HepG2 (cell line): ENCODE measurements around the gene RORC. TPM values are rescaled to one million over a fixed set of nuclear protein-coding genes. Genes with fewer than 3 reads are reported as not detected.

Experiments used
- AHR ChIP-seq: IDR thresholded peaks from 2 replicates; pipeline ENCODE4 v1.6.1; 2018; ENCODE audit warnings: missing genetic modification reagents, missing compliant biosample characterization
- CEBPG ChIP-seq: IDR thresholded peaks from 2 replicates; pipeline ENCODE4 v1.6.1; 2016
- FOXA3 ChIP-seq: IDR thresholded peaks from 2 replicates; pipeline ENCODE4 v1.6.1; 2016; ENCODE audit warnings: missing genetic modification reagents, missing compliant biosample characterization
- NR2F2 ChIP-seq: IDR thresholded peaks from 2 replicates; pipeline ENCODE4 v1.6.1; 2012; ENCODE audit warnings: low read depth, inconsistent platforms, borderline replicate concordance
- RBAK ChIP-seq: sonication (generic); formaldehyde crosslinking; IDR thresholded peaks from 2 replicates; pipeline ENCODE4 v1.5.1; 2020; ENCODE audit warnings: mild to moderate bottlenecking, missing genetic modification reagents
- SOX13 ChIP-seq, 3 experiments: fragments of 450-650 bp in 1 of 3; sonication (generic) in 1 of 3; formaldehyde crosslinking in 1 of 3; IDR thresholded peaks in 2 of 3; conservative IDR thresholded peaks in 1 of 3; 2 replicates each; pipeline versions ENCODE4 v1.5.0 to v1.6.1; 2016 to 2020; ENCODE audit warnings: antibody characterized with exemption in 1 of 3, mild to moderate bottlenecking in 1 of 3, missing compliant biosample characterization in 1 of 3, missing genetic modification reagents in 1 of 3, moderate library complexity in 1 of 3
- SP2 ChIP-seq: sonication (generic); formaldehyde crosslinking; IDR thresholded peaks from 2 replicates; pipeline ENCODE4 v1.5.1; 2020; ENCODE audit warnings: mild to moderate bottlenecking, missing genetic modification reagents
- SRY ChIP-seq: sonication (generic); formaldehyde crosslinking; IDR thresholded peaks from 2 replicates; pipeline ENCODE4 v1.8.0; 2022; ENCODE audit warnings: mild to moderate bottlenecking, missing genetic modification reagents
- WIZ ChIP-seq: sonication (generic); formaldehyde crosslinking; IDR thresholded peaks from 2 replicates; pipeline ENCODE4 v1.5.1; 2020; ENCODE audit warnings: mild to moderate bottlenecking, missing genetic modification reagents
- ZNF138 ChIP-seq: sonication (generic); formaldehyde crosslinking; IDR thresholded peaks from 2 replicates; pipeline ENCODE4 v1.5.0; 2020; ENCODE audit warnings: mild to moderate bottlenecking, low read depth, missing genetic modification reagents
- ZNF20 ChIP-seq: sonication (generic); formaldehyde crosslinking; IDR thresholded peaks from 2 replicates; pipeline ENCODE4 v1.4.0; 2020; ENCODE audit warnings: mild to moderate bottlenecking, moderate library complexity, missing genetic modification reagents
- ZNF468 ChIP-seq: sonication (generic); formaldehyde crosslinking; IDR thresholded peaks from 2 replicates; pipeline ENCODE4 v1.8.0; 2022; ENCODE audit warnings: mild to moderate bottlenecking, moderate library complexity, missing genetic modification reagents
- ZNF549 ChIP-seq: sonication (generic); formaldehyde crosslinking; IDR thresholded peaks from 2 replicates; pipeline ENCODE4 v1.5.0; 2020; ENCODE audit warnings: missing genetic modification reagents
- ZNF550 ChIP-seq: sonication (generic); formaldehyde crosslinking; IDR thresholded peaks from 2 replicates; pipeline ENCODE4 v1.4.0; 2020; ENCODE audit warnings: mild to moderate bottlenecking, missing genetic modification reagents, borderline replicate concordance
- ZNF562 ChIP-seq: sonication (generic); formaldehyde crosslinking; IDR thresholded peaks from 2 replicates; pipeline ENCODE4 v1.8.0; 2022; ENCODE audit warnings: missing genetic modification reagents, borderline replicate concordance
- ZNF572 ChIP-seq: sonication (generic); formaldehyde crosslinking; IDR thresholded peaks from 2 replicates; pipeline ENCODE4 v1.5.1; 2020; ENCODE audit warnings: mild to moderate bottlenecking, missing genetic modification reagents
- ZNF678 ChIP-seq: sonication (generic); formaldehyde crosslinking; IDR thresholded peaks from 2 replicates; pipeline ENCODE4 v1.4.0; 2020; ENCODE audit warnings: mild to moderate bottlenecking, missing genetic modification reagents
- ZNF792 ChIP-seq: IDR thresholded peaks from 2 replicates; pipeline ENCODE4 v1.6.1; 2016
- ZSCAN29 ChIP-seq: sonication (generic); formaldehyde crosslinking; conservative IDR thresholded peaks from 2 replicates; pipeline ENCODE4 v1.4.0; 2020; ENCODE audit warnings: mild to moderate bottlenecking, missing genetic modification reagents
- polyA plus RNA-seq, 8 experiments: library from polyadenylated mRNA; depleted of rRNA in 3 of 8; stranded (reverse) in 7 of 8; unstranded in 1 of 8; fragments of >200 nt; fragmentation: Illumina TruSeq in 4 of 8; extraction: Trizol in 4 of 8; gene quantifications; 2 replicates each; pipeline versions ENCODE4 v1.2.1 to v1.2.3, GENCODE V29; 2011 to 2016; ENCODE audit warnings: low read depth in 4 of 8, missing spikeins in 1 of 8, mixed read lengths in 1 of 8; ENCODE audit not compliant: insufficient read depth in 1 of 8
- total RNA-seq, 5 experiments: library from RNA; depleted of rRNA; stranded (reverse); fragments of >200 nt; fragmentation: Illumina TruSeq; extraction: Trizol; gene quantifications; 2 replicates each; pipeline ENCODE4 v1.2.3, GENCODE V29; 2016; ENCODE audit warnings: low read depth in 1 of 5
- TF ChIP-seq, protein P1 (sequence below): sonication (generic); formaldehyde crosslinking; IDR thresholded peaks from 2 replicates; pipeline ENCODE4 v1.4.0; 2020; ENCODE audit warnings: missing genetic modification reagents, borderline replicate concordance
- TF ChIP-seq, protein P2 (sequence below): sonication (generic); formaldehyde crosslinking; IDR thresholded peaks from 2 replicates; pipeline ENCODE4 v1.4.0; 2020; ENCODE audit warnings: mild to moderate bottlenecking, missing genetic modification reagents
- TF ChIP-seq, protein P3 (sequence below): sonication (generic); formaldehyde crosslinking; IDR thresholded peaks from 2 replicates; pipeline ENCODE4 v1.4.0; 2020; ENCODE audit warnings: missing genetic modification reagents
- TF ChIP-seq, protein P4 (sequence below): sonication (generic); formaldehyde crosslinking; IDR thresholded peaks from 2 replicates; pipeline ENCODE4 v1.4.0; 2020; ENCODE audit warnings: missing genetic modification reagents
- TF ChIP-seq, protein P5 (sequence below): sonication (generic); formaldehyde crosslinking; IDR thresholded peaks from 2 replicates; pipeline ENCODE4 v1.8.1; 2022; ENCODE audit warnings: mild to moderate bottlenecking, missing genetic modification reagents

RORC gene
- total and polyA plus RNA-seq, 2 of the 13 experiments (the other 11 are each of a cell fraction or from before 2014, with no cell fraction given): 2.5 to 6.5 TPM

DNA sequence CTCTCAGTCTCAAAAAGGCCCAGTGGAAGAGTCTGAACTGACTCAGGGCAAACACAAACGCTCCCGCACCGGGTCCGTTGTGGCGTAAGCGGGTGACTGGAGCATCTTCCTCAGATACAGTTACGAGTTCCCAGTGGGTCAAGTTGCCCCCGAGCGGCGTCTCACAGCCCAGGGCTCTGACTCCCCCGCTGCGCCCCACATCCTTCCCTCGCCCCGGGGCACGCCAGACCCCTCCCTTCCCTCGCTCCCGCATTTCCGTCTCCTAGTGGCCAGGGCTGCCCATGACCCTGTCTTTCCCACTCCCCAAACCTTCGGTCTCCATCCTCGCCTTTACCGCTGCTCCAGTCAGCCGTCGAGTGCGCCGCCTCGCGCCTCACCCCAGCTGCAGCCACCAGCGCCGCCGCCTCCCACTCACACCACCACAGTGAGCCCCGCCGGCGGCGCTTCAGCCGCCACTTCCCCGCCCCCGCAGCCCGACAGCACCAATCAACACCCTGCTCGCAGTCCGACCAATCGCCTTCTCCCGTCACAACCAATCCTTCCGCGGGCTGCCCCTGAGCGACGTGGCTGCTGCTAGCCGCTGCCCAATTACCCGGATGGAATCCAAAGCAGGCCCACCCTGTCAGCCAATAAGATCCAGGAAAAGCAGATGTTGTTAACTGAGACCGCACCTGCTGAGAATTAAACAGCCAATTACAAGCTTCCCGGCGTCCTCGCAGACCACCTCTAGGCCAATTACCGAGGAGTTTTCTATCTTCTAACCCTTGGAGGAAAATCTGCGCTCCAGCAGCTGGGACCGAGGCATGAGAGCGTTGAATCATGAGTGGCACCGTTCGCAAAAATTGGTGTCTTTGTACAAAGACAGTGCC, 41.3 kb downstream of the RORC start, which contains the start of gene TDRKH (continued):
- TF ChIP-seq ZNF792 (CRISPR knock-in tag) (peak; percentile 87), RBAK (no peak), WIZ (CRISPR knock-in tag) (peak; percentile 85), ZNF20 (no peak), NR2F2 (no peak), ZNF138 (peak; percentile 92), ZNF562 (peak; percentile 66; the same call in 1 of the 2 replicates), CEBPG (CRISPR knock-in tag) (no peak), SOX13 (IDR thresholded peaks at IDR 0.05) (no peak), SOX13 (CRISPR knock-in tag; conservative IDR thresholded peaks at IDR 0.05 in 1 of 2, IDR thresholded peaks at IDR 0.05 in 1 of 2) (0 out of 4 replicates have a peak, but pooled peaks of 1 of the 2 experiments have one; percentile 27), ZNF572 (CRISPR knock-in tag) (no peak), AHR (CRISPR knock-in tag) (peak; percentile 72; the same call in 1 of the 2 replicates), ZSCAN29 (CRISPR knock-in tag) (peak; percentile 74; the same call in 1 of the 2 replicates), SP2 (CRISPR knock-in tag) (peak; percentile 99), FOXA3 (CRISPR knock-in tag) (no peak), ZNF550 (CRISPR knock-in tag) (no peak), ZNF468 (CRISPR knock-in tag) (no peak), ZNF549 (CRISPR knock-in tag) (no peak), ZNF678 (peak; percentile 93), SRY (peak; percentile 79)
- TF ChIP-seq, protein P1, sequence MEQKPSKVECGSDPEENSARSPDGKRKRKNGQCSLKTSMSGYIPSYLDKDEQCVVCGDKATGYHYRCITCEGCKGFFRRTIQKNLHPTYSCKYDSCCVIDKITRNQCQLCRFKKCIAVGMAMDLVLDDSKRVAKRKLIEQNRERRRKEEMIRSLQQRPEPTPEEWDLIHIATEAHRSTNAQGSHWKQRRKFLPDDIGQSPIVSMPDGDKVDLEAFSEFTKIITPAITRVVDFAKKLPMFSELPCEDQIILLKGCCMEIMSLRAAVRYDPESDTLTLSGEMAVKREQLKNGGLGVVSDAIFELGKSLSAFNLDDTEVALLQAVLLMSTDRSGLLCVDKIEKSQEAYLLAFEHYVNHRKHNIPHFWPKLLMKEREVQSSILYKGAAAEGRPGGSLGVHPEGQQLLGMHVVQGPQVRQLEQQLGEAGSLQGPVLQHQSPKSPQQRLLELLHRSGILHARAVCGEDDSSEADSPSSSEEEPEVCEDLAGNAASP (CRISPR knock-in tag): no peak
- TF ChIP-seq, protein P2, sequence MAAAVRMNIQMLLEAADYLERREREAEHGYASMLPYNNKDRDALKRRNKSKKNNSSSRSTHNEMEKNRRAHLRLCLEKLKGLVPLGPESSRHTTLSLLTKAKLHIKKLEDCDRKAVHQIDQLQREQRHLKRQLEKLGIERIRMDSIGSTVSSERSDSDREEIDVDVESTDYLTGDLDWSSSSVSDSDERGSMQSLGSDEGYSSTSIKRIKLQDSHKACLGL (CRISPR knock-in tag): peak; percentile 83; the same call in 1 of the 2 replicates
- TF ChIP-seq, protein P3, sequence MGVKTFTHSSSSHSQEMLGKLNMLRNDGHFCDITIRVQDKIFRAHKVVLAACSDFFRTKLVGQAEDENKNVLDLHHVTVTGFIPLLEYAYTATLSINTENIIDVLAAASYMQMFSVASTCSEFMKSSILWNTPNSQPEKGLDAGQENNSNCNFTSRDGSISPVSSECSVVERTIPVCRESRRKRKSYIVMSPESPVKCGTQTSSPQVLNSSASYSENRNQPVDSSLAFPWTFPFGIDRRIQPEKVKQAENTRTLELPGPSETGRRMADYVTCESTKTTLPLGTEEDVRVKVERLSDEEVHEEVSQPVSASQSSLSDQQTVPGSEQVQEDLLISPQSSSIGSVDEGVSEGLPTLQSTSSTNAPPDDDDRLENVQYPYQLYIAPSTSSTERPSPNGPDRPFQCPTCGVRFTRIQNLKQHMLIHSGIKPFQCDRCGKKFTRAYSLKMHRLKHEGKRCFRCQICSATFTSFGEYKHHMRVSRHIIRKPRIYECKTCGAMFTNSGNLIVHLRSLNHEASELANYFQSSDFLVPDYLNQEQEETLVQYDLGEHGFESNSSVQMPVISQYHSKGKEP (CRISPR knock-in tag): no peak
- TF ChIP-seq, protein P4, sequence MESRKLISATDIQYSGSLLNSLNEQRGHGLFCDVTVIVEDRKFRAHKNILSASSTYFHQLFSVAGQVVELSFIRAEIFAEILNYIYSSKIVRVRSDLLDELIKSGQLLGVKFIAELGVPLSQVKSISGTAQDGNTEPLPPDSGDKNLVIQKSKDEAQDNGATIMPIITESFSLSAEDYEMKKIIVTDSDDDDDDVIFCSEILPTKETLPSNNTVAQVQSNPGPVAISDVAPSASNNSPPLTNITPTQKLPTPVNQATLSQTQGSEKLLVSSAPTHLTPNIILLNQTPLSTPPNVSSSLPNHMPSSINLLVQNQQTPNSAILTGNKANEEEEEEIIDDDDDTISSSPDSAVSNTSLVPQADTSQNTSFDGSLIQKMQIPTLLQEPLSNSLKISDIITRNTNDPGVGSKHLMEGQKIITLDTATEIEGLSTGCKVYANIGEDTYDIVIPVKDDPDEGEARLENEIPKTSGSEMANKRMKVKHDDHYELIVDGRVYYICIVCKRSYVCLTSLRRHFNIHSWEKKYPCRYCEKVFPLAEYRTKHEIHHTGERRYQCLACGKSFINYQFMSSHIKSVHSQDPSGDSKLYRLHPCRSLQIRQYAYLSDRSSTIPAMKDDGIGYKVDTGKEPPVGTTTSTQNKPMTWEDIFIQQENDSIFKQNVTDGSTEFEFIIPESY: no peak
- TF ChIP-seq, protein P5, sequence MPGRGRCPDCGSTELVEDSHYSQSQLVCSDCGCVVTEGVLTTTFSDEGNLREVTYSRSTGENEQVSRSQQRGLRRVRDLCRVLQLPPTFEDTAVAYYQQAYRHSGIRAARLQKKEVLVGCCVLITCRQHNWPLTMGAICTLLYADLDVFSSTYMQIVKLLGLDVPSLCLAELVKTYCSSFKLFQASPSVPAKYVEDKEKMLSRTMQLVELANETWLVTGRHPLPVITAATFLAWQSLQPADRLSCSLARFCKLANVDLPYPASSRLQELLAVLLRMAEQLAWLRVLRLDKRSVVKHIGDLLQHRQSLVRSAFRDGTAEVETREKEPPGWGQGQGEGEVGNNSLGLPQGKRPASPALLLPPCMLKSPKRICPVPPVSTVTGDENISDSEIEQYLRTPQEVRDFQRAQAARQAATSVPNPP (CRISPR knock-in tag): no peak
